K562 (cell line): ENCODE results near the gene ACTN2. TPM values are rescaled to one million over a fixed set of nuclear protein-coding genes. Genes with fewer than 3 reads are reported as not detected.
A peak's percentile ranks its signal among the peaks of the same experiment; 100 is the strongest.

ENCODE experiments used
- ASH1L ChIP-seq: fragments of 450-650 bp; IDR thresholded peaks from 2 replicates; pipeline ENCODE4 v1.6.1; 2018; ENCODE audit warnings: borderline replicate concordance, mild to moderate bottlenecking, low read depth; ENCODE audit not compliant: partially characterized antibody
- CTCF ChIP-seq, 3 experiments: IDR thresholded peaks in 2 of 3; conservative IDR thresholded peaks in 1 of 3; 2 replicates each; pipeline ENCODE4 v1.5.1; 2011 to 2012; ENCODE audit warnings: low read length in 3 of 3, mild to moderate bottlenecking in 3 of 3, control low read depth in 2 of 3, improper control_type of control experiment in 1 of 3, inconsistent platforms in 1 of 3, low read depth in 1 of 3, mixed read lengths in 1 of 3, moderate library complexity in 1 of 3; ENCODE audit not compliant: insufficient read depth in 2 of 3
- ELK3 ChIP-seq: fragments of 450-650 bp; formaldehyde crosslinking; IDR thresholded peaks from 2 replicates; pipeline ENCODE4 v1.4.0; 2020; ENCODE audit warnings: mild to moderate bottlenecking
- FOSL1 ChIP-seq: fragments of 200-800 bp; sonication (Bioruptor generic); conservative IDR thresholded peaks from 2 replicates; pipeline ENCODE4 v1.6.1; 2016; ENCODE audit warnings: missing genetic modification characterization, missing compliant biosample characterization
- FOXK2 ChIP-seq, 2 experiments: fragments of 450-650 bp; IDR thresholded peaks in 1 of 2; conservative IDR thresholded peaks in 1 of 2; 2 replicates each; pipeline ENCODE4 v1.6.1; 2016; ENCODE audit warnings: low read depth in 2 of 2, mild to moderate bottlenecking in 1 of 2
- KLF6 ChIP-seq: fragments of 250-450 bp; sonication (Bioruptor Pico); IDR thresholded peaks from 2 replicates; pipeline ENCODE4 v1.4.0; 2020; ENCODE audit warnings: mild to moderate bottlenecking, moderate library complexity, borderline replicate concordance
- NFE2 ChIP-seq: IDR thresholded peaks from 2 replicates; pipeline ENCODE4 v1.6.1; 2014; ENCODE audit warnings: antibody characterized with exemption, low read depth
- POLR3G ChIP-seq: IDR thresholded peaks from 2 replicates; pipeline ENCODE4 v1.6.1; 2011; ENCODE audit not compliant: insufficient read length, insufficient replicate concordance; ENCODE audit errors: extremely low read depth
- POU5F1 ChIP-seq: fragments of 150-350 bp; IDR thresholded peaks from 2 replicates; pipeline ENCODE4 v1.6.1; 2014; ENCODE audit warnings: borderline replicate concordance, low read length, low read depth, mild to moderate bottlenecking; ENCODE audit not compliant: partially characterized antibody
- RB1 ChIP-seq: fragments of 450-650 bp; IDR thresholded peaks from 2 replicates; pipeline ENCODE4 v1.6.1; 2017; ENCODE audit warnings: low read depth, mild to moderate bottlenecking
- RERE ChIP-seq: sonication (generic); formaldehyde crosslinking; IDR thresholded peaks from 2 replicates; pipeline ENCODE4 v1.8.0; 2023; ENCODE audit warnings: missing genetic modification reagents, mild to moderate bottlenecking, borderline replicate concordance
- SMARCE1 ChIP-seq: fragments of 450-650 bp; IDR thresholded peaks from 2 replicates; pipeline ENCODE4 v1.7.1; 2016; ENCODE audit warnings: mild to moderate bottlenecking
- SNAPC5 ChIP-seq: fragments of 250-450 bp; sonication (Bioruptor Pico); IDR thresholded peaks from 2 replicates; pipeline ENCODE4 v1.8.0; 2021; ENCODE audit warnings: moderate library complexity, mild to moderate bottlenecking, inconsistent platforms
- SRSF3 ChIP-seq: fragments of 200-400 bp; formaldehyde crosslinking; IDR thresholded peaks from 2 replicates; pipeline ENCODE4 v1.6.1; 2016; ENCODE audit warnings: mild to moderate bottlenecking, low read length, moderate library complexity; ENCODE audit not compliant: insufficient read depth
- ZBTB26 ChIP-seq: fragments of 450-650 bp; formaldehyde crosslinking; IDR thresholded peaks from 2 replicates; pipeline ENCODE4 v1.4.0; 2022; ENCODE audit warnings: missing genetic modification characterization
- ZC3H11A ChIP-seq: IDR thresholded peaks from 2 replicates; pipeline ENCODE4 v1.6.1; 2012; ENCODE audit warnings: low read depth, low read length, improper control_type of control experiment
- ZSCAN32 ChIP-seq: fragments of 450-650 bp; formaldehyde crosslinking; IDR thresholded peaks from 2 replicates; pipeline ENCODE4 v1.4.0; 2020; ENCODE audit warnings: mild to moderate bottlenecking, moderate library complexity
- polyA plus RNA-seq, 8 experiments: library from polyadenylated mRNA; depleted of rRNA in 4 of 8; stranded (reverse) in 5 of 8; unstranded in 3 of 8; fragments of >200 nt; fragmentation: Nextera tagmentation in 2 of 8; fragmentation: Illumina TruSeq in 1 of 8; extraction: Ambion mirVana in 2 of 8; extraction: Trizol in 1 of 8; gene quantifications; 2 replicates each; pipeline versions ENCODE4 v1.2.1 to v1.2.3, GENCODE V29; 2011 to 2014; ENCODE audit warnings: inconsistent platforms in 1 of 8, missing spikeins in 1 of 8
- total RNA-seq, 7 experiments: library from RNA; depleted of rRNA in 6 of 7; stranded (reverse); fragments of >200 nt in 6 of 7; fragmentation: Illumina TruSeq in 2 of 7; extraction: Trizol in 2 of 7; gene quantifications; 2 replicates each; pipeline versions ENCODE4 v1.2.1 to v1.2.3, GENCODE V29; 2011 to 2021; ENCODE audit warnings: low replicate concordance in 1 of 7

Gene ACTN2
- total and polyA plus RNA-seq, 9 of the 15 experiments (the other 6 are each of a cell fraction or from before 2014, with no cell fraction given): 0.18 to 0.94 (median 0.42) TPM

GRCh38 chr1:236795035-236795756, 108.9 kb downstream of the ACTN2 start, which contains the start of gene MTR (continued):
- TF ChIP-seq ELK3 (CRISPR knock-in tag) (no peak), SNAPC5 (CRISPR knock-in tag) (no peak), POLR3G (no peak), CTCF (IDR thresholded peaks at IDR 0.05 in 2 of 3, conservative IDR thresholded peaks at IDR 0.05 in 1 of 3; ENCODE audit: insufficient read depth in 2 of 3, low read depth in 1 of 3, low read length in 3 of 3) (peak in 2 of 3 experiments; percentile 0 to 4; a peak in 1 of 6 replicates), NFE2 (no peak; the same call in 1 of the 2 replicates), RB1 (peak; percentile 39), ASH1L (peak; percentile 94), KLF6 (CRISPR knock-in tag) (peak; percentile 56; the same call in 1 of the 2 replicates), FOSL1 (tag) (no peak), SMARCE1 (no peak), ZC3H11A (peak; percentile 33), POU5F1 (no peak), SRSF3 (no peak), RERE (peak; percentile 23; the same call in 1 of the 2 replicates), FOXK2 (conservative IDR thresholded peaks at IDR 0.05 in 1 of 2, IDR thresholded peaks at IDR 0.05 in 1 of 2; ENCODE audit: low read depth in 2 of 2) (peak; percentile 44 to 83; a peak in 3 of 4 replicates), ZSCAN32 (CRISPR knock-in tag) (no peak), ZBTB26 (CRISPR knock-in tag) (no peak)
